CD8-positive, alpha-beta memory T cell (primary cell): ENCODE measurements around the gene CST11. TPM values are rescaled to one million over a fixed set of nuclear protein-coding genes. Genes with fewer than 3 reads are reported as not detected.

Experiments used
- CTCF ChIA-PET: fragments of 350-600 bp; sonication (Branson Sonifier 250); formaldehyde crosslinking; loops from one replicate; lab custom pipeline; 2021; ENCODE audit warnings: antibody characterized with exemption; lab: Charles Lee
- POLR2A ChIA-PET: fragments of 350-600 bp; sonication (Branson Sonifier 250); formaldehyde crosslinking; loops from one replicate; lab custom pipeline; 2021; ENCODE audit warnings: antibody characterized with exemption; lab: Charles Lee
- DNase-seq, 5 donors: peaks; one replicate each; pipeline versions ENCODE4 v3.0.0 to v3.0.0-alpha.2; 2020 to 2022; ENCODE audit warnings: mixed read lengths in 1 of 5
- H3K27ac ChIP-seq: one replicate; pipeline ENCODE4 v1.7.0; 2013; ENCODE audit warnings: low read depth, mild to moderate bottlenecking, low read length, moderate library complexity
- H3K27me3 ChIP-seq: 2 replicates; pipeline ENCODE4 v1.7.0; 2013; ENCODE audit warnings: low read length, mild to moderate bottlenecking; ENCODE audit not compliant: insufficient read depth, poor library complexity, severe bottlenecking
- H3K36me3 ChIP-seq: 2 replicates; pipeline ENCODE4 v1.7.0; 2013; ENCODE audit warnings: mild to moderate bottlenecking, low read length, moderate library complexity; ENCODE audit not compliant: insufficient read depth
- H3K4me1 ChIP-seq: 2 replicates; pipeline ENCODE4 v1.7.0; 2013; ENCODE audit warnings: mild to moderate bottlenecking, low read length, moderate library complexity; ENCODE audit not compliant: insufficient read depth
- H3K4me3 ChIP-seq: 2 replicates; pipeline ENCODE4 v1.7.0; 2013; ENCODE audit warnings: mild to moderate bottlenecking, low read length
- H3K9me3 ChIP-seq: 2 replicates; pipeline ENCODE4 v1.7.0; 2013; ENCODE audit warnings: mild to moderate bottlenecking, low read length
- H3K27ac Mint-ChIP-seq, 8 donors: one replicate each; pipeline ENCODE4 v1.8.0; 2020 to 2021; ENCODE audit warnings: mixed read lengths in 8 of 8, mild to moderate bottlenecking in 6 of 8, inconsistent platforms in 3 of 8, moderate library complexity in 3 of 8
- H3K27me3 Mint-ChIP-seq, 2 donors: one replicate each; pipeline ENCODE4 v1.8.0; 2020 to 2021; ENCODE audit warnings: mixed read lengths in 2 of 2, mild to moderate bottlenecking in 1 of 2, moderate library complexity in 1 of 2
- H3K36me3 Mint-ChIP-seq, 3 donors: one replicate each; pipeline ENCODE4 v1.8.0; 2020 to 2021; ENCODE audit warnings: mixed read lengths in 3 of 3, inconsistent platforms in 1 of 3, mild to moderate bottlenecking in 1 of 3
- H3K4me1 Mint-ChIP-seq, 3 donors: one replicate each; pipeline ENCODE4 v1.8.0; 2020 to 2021; ENCODE audit warnings: mixed read lengths in 3 of 3, inconsistent platforms in 1 of 3, mild to moderate bottlenecking in 1 of 3
- H3K4me3 Mint-ChIP-seq, 7 donors: one replicate each; pipeline ENCODE4 v1.8.0; 2020 to 2021; ENCODE audit warnings: mixed read lengths in 7 of 7, mild to moderate bottlenecking in 6 of 7, moderate library complexity in 4 of 7, inconsistent platforms in 2 of 7
- H3K9me3 Mint-ChIP-seq, 5 donors: one replicate each; pipeline ENCODE4 v1.8.0; 2020 to 2022; ENCODE audit warnings: mixed read lengths in 5 of 5, mild to moderate bottlenecking in 3 of 5, moderate library complexity in 2 of 5, inconsistent platforms in 1 of 5
- polyA plus RNA-seq: library from polyadenylated mRNA; unstranded; fragments of 300-500 nt; fragmentation: Illumina TruSeq; gene quantifications from one replicate; pipeline ENCODE4 v1.2.3, GENCODE V29; 2021
- total RNA-seq, 2 experiments: library from RNA; stranded (reverse); gene quantifications; one replicate each; pipeline ENCODE4 v1.2.3, GENCODE V29; 2021

Gene CST11
- total and polyA plus RNA-seq, 3 experiments from 2014 or later, result not detected

DNA sequence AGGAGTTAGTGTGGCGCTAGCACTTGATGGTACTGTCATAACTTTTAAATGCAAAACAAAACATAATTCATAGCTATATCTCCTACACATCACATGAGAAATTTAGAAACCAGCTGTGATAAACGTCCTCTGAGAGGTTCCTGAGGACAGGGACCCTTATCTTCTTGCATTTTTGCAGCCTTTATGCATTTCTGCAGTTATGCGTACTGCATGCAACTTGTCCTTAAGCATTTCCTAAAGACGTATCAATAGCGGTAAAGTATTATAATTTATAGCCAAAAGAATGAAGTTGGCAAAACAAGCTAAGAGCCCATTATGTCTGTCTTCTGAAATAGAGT is 33.0 kb downstream of the CST11 start:
- ChIA-PET CTCF (interaction anchor here (1.2 to 4.5 kb wide), 4 partner anchors 22 to 69 kb away, joined by 3 to 42 read pairs (median 8); partner anchors contain the start of genes GZF1 and NXT1), POLR2A (interaction anchor here (3.6 to 5.1 kb wide), 2 partner anchors 61 to 70 kb away, joined by 30 to 32 read pairs; partner anchors contain the start of gene NXT1)
- Mint-ChIP-seq H3K27ac (peak overlapping the region; percentile 56 to 96 (median 86)), H3K36me3 (peaks cover 0 to 3% (median 0%) of the 10 kb centered on the region in 3 donors), H3K9me3 (no peaks in the 10 kb centered on the region), H3K4me3 (peak overlapping the region; percentile 89 to 94 (median 90)), H3K4me1 (peaks cover 52 to 60% (median 58%) of the 10 kb centered on the region in 3 donors), H3K27me3 (peaks cover 0 to 9% of the 10 kb centered on the region in 2 donors)
- no peak for DNase-seq
- Histone ChIP-seq H3K4me3 (peak overlapping the region; percentile 82), H3K27me3 (no peaks in the 10 kb centered on the region), H3K36me3 (no peaks in the 10 kb centered on the region), H3K9me3 (no peaks in the 10 kb centered on the region), H3K4me1 (peaks cover 18% of the 10 kb centered on the region), H3K27ac (peak overlapping the region; percentile 76)

DNA sequence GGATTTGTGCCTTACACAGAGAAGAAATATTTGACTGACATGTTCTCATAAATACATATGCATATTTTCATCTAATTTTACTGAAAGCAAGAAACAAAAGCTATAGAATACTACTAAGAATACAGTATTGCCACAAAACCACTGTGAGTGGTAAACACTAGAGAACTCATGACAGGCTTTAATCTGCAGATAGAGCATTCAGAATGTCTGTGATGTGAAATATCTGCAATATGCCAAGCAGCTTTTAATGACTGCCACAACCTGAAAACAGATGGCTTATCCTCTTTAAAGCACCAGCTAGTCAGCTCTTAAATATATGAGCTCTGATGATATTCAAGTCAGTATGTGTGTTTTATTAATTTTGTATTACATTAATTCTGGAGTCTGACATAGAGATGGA is 34.8 kb downstream of the CST11 start:
- H3K36me3 Mint-ChIP-seq, result peaks cover 0 to 3% (median 0%) of the 10 kb centered on the region in 3 donors
- peak overlapping the region in 5 of 7 donors; percentile 35 to 61 (median 38) for H3K4me3 Mint-ChIP-seq
- Histone ChIP-seq H3K27ac (no peak overlapping the region), H3K9me3 (no peaks in the 10 kb centered on the region), H3K4me3 (no peak overlapping the region), H3K4me1 (peaks cover 18% of the 10 kb centered on the region), H3K27me3 (no peaks in the 10 kb centered on the region), H3K36me3 (no peaks in the 10 kb centered on the region)
- peaks cover 0 to 3% of the 10 kb centered on the region in 2 donors for H3K27me3 Mint-ChIP-seq
- peaks cover 57 to 68% (median 66%) of the 10 kb centered on the region in 3 donors for H3K4me1 Mint-ChIP-seq
- ChIA-PET CTCF (interaction anchor here (1.3 to 1.7 kb wide), 2 partner anchors 63 to 68 kb away, joined by 4 to 7 read pairs; no protein-coding TSS in a partner anchor), POLR2A (interaction anchor here (5.1 kb wide), 1 partner anchor 59 kb away, joined by 30 read pairs; no protein-coding TSS in a partner anchor)
- peak overlapping the region; percentile 38 to 79 (median 74) for H3K27ac Mint-ChIP-seq
- no peaks in the 10 kb centered on the region for H3K9me3 Mint-ChIP-seq
- no peak for DNase-seq

DNA sequence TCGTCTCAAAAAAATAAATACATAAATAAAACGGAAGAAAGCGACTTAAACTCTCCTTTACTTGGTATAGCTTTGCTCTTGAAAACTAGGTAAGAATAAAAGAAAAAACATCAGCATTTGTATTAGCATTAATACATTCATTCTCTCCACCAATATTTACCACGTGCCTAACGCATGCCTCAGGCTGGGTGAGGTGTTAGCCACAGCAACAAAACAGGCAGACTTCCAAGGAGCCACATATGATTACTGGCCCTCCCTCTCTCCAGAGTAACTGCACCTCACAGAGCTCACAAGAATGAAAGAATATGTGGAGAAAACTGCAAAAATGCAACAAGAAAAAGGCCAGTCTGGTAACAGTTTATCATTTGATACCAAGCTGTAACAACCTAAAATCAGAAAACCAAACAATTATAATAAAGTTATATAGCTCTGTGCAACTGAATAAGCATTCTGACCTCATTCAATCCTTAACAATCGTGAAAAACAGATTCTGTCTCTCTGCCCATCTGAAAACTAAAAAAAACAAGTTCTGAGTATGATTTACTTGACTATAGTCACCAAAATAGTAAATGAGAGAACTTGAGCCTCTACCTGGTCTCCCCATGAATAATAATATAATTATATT is 36.6 kb downstream of the CST11 start:
- H3K27ac ChIP-seq, result no peak overlapping the region
- Mint-ChIP-seq H3K4me3 (peak overlapping the region in 6 of 7 donors; percentile 3 to 59 (median 44)), H3K9me3 (no peaks in the 10 kb centered on the region), H3K36me3 (peaks cover 0 to 10% (median 0%) of the 10 kb centered on the region in 3 donors), H3K4me1 (peaks cover 61 to 75% (median 75%) of the 10 kb centered on the region in 3 donors), H3K27me3 (no peaks in the 10 kb centered on the region), H3K27ac (peak overlapping the region; percentile 7 to 82 (median 49))
- no peaks in the 10 kb centered on the region for H3K9me3 ChIP-seq
- no peaks in the 10 kb centered on the region for H3K27me3 ChIP-seq
- ChIA-PET CTCF (interaction anchor here (0.6 to 1.3 kb wide), 5 partner anchors 19 to 492 kb away, joined by 3 to 4 read pairs (median 3); no protein-coding TSS in a partner anchor), POLR2A (no interaction called here)
- peak in 3 of 5 donors; percentile 31 to 71 (median 34) for DNase-seq
- H3K4me3 ChIP-seq, result no peak overlapping the region
- no peaks in the 10 kb centered on the region for H3K36me3 ChIP-seq
- peaks cover 18% of the 10 kb centered on the region for H3K4me1 ChIP-seq

DNA sequence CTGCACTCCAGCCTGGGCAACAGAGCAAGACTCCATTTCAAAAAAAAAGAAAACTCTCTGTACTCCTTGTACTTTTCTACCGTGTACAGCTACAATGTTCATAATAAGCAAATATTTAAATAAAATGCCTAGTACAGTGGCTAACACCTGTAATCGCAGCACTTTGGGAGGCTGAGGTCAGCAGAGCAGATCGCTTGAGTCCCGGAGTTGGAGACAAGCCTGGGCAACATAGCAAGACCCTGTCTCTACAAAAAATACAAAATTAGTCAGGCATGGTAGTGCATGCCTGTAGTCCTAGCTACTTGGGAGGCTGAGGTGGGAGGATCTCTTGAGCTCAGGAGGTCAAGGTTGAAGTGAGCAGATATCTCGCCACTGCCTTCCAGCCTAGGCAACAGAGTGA is 37.1 kb downstream of the CST11 start:
- H3K27ac Mint-ChIP-seq, result peak overlapping the region; percentile 7 to 82 (median 49)
- no peaks in the 10 kb centered on the region for H3K9me3 Mint-ChIP-seq
- H3K36me3 Mint-ChIP-seq, result peaks cover 0 to 10% (median 0%) of the 10 kb centered on the region in 3 donors
- H3K27me3 Mint-ChIP-seq, result no peaks in the 10 kb centered on the region
- H3K9me3 ChIP-seq, result no peaks in the 10 kb centered on the region
- ChIA-PET CTCF (interaction anchor here (0.8 to 1.3 kb wide), 3 partner anchors 26 to 66 kb away, joined by 3 to 4 read pairs (median 3); no protein-coding TSS in a partner anchor), POLR2A (no interaction called here)
- H3K4me1 ChIP-seq, result peaks cover 18% of the 10 kb centered on the region
- no peak for DNase-seq
- H3K27ac ChIP-seq, result no peak overlapping the region
- no peak overlapping the region for H3K4me3 ChIP-seq
- H3K27me3 ChIP-seq, result no peaks in the 10 kb centered on the region
- H3K4me1 Mint-ChIP-seq, result peaks cover 62 to 80% (median 79%) of the 10 kb centered on the region in 3 donors
- H3K36me3 ChIP-seq, result no peaks in the 10 kb centered on the region
- H3K4me3 Mint-ChIP-seq, result peak overlapping the region in 6 of 7 donors; percentile 21 to 59 (median 44)

DNA sequence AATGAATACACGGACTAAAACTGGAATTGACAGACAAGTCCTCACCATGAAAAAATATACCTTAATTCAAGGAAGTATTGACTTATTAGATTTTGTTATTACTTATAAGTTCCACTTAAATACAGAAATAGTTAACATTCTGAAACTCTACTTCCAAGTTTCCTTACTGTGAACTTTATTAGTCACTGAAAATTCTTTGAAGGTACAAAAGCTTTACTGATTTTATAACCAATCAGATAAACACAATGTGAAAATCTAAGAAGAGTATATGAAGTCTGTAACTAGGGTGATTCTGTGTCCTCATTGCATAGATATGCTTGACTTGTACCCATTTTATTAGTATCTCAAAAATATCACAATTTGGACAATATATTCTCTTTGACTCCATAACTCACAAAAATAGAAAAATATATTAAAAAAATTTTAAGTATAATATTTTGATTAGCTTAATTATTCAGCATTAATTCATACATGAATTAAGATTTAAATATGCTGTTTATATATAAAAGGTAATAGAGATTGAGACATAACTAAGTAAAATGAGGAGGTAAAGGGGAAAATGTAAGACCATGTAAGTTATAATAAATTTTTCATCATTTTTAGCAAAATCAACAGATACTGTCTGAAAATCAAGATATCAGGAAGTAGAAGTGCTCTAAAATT is 38.0 kb downstream of the CST11 start:
- no peaks in the 10 kb centered on the region for H3K27me3 ChIP-seq
- no peak overlapping the region for H3K4me3 Mint-ChIP-seq
- no peak for DNase-seq
- peaks cover 63 to 83% (median 73%) of the 10 kb centered on the region in 3 donors for H3K4me1 Mint-ChIP-seq
- H3K4me1 ChIP-seq, result peaks cover 12% of the 10 kb centered on the region
- H3K36me3 Mint-ChIP-seq, result peaks cover 0 to 6% (median 0%) of the 10 kb centered on the region in 3 donors
- no peaks in the 10 kb centered on the region for H3K9me3 Mint-ChIP-seq
- H3K27ac Mint-ChIP-seq, result peak overlapping the region in 1 of 8 donors; percentile 17
- no peak overlapping the region for H3K27ac ChIP-seq
- no peak overlapping the region for H3K4me3 ChIP-seq
- POLR2A ChIA-PET, result no interaction called here
- H3K9me3 ChIP-seq, result no peaks in the 10 kb centered on the region
- H3K27me3 Mint-ChIP-seq, result no peaks in the 10 kb centered on the region
- H3K36me3 ChIP-seq, result no peaks in the 10 kb centered on the region
- CTCF ChIA-PET, result interaction anchor here (1.0 kb wide), 1 partner anchor 65 kb away, joined by 3 read pairs; no protein-coding TSS in a partner anchor

DNA sequence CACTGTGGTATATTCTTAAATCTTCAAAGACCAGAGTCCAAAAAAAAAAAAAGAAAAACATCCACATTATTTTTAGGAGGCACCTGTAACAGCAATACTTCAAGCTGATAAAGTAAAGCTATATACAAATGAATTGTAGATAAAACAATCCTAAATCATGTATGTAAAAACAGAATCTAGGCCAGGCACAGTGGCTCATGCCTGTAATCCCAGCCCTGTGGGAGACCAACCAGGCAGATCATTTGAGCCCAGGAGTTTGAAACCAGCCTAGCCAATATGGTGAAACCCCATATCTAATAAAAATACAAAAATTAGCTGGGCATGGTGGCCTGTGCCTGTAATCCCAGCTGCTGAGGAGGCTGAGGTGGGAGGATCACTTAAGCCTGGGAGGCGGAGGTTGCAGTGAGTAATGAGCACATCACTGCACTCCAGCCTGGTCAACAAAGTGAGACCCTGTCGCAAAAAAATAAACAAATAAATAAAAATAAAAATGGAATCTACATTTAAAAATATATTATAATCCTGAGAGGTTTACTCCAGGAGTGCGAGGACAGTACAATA is 38.7 kb downstream of the CST11 start:
- Histone ChIP-seq H3K9me3 (no peaks in the 10 kb centered on the region), H3K4me3 (no peak overlapping the region), H3K4me1 (peaks cover 9% of the 10 kb centered on the region), H3K36me3 (no peaks in the 10 kb centered on the region), H3K27me3 (no peaks in the 10 kb centered on the region), H3K27ac (no peak overlapping the region)
- H3K36me3 Mint-ChIP-seq, result peaks cover 0 to 6% (median 0%) of the 10 kb centered on the region in 3 donors
- POLR2A ChIA-PET, result no interaction called here
- CTCF ChIA-PET, result no interaction called here
- H3K27ac Mint-ChIP-seq, result peak overlapping the region in 1 of 8 donors; percentile 42
- no peaks in the 10 kb centered on the region for H3K27me3 Mint-ChIP-seq
- H3K4me3 Mint-ChIP-seq, result no peak overlapping the region
- no peak for DNase-seq
- no peaks in the 10 kb centered on the region for H3K9me3 Mint-ChIP-seq
- H3K4me1 Mint-ChIP-seq, result peaks cover 56 to 77% (median 66%) of the 10 kb centered on the region in 3 donors

DNA sequence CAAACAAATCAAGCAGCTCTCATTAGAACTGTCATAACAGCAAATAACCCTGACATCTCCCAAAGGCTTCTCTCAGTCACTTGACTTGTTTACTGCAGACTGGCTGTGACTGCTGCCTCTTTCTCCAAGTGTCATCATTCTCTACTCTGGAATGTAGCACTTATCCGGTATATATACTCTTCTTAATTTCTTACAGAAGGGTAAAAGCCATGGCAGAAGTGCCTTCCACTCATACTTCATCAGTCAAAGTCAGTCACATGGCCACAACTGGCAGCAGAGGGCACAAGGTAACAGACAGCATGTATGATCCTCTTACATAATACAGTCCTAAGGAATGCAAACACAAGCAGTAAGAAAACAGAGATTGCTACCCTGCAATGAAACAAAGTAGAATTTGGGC is 40.6 kb downstream of the CST11 start:
- H3K9me3 Mint-ChIP-seq, result no peaks in the 10 kb centered on the region
- POLR2A ChIA-PET, result no interaction called here

More for the DNA sequence above, 40.6 kb downstream of the CST11 start:
- H3K27ac Mint-ChIP-seq, result no peak overlapping the region
- CTCF ChIA-PET, result no interaction called here
- no peaks in the 10 kb centered on the region for H3K36me3 ChIP-seq
- H3K36me3 Mint-ChIP-seq, result peaks cover 0 to 6% (median 2%) of the 10 kb centered on the region in 3 donors
- no peak for DNase-seq
- H3K27ac ChIP-seq, result no peak overlapping the region
- H3K4me1 Mint-ChIP-seq, result peaks cover 56 to 76% (median 64%) of the 10 kb centered on the region in 3 donors
- no peak overlapping the region for H3K4me3 ChIP-seq
- H3K4me1 ChIP-seq, result no peaks in the 10 kb centered on the region
- no peaks in the 10 kb centered on the region for H3K27me3 Mint-ChIP-seq
- no peaks in the 10 kb centered on the region for H3K9me3 ChIP-seq
- no peaks in the 10 kb centered on the region for H3K27me3 ChIP-seq
- no peak overlapping the region for H3K4me3 Mint-ChIP-seq
